BLaER1 (cell line): ENCODE measurements around the gene NADSYN1.
"Not testable (repeated sequence)": the region's sequence is repeated elsewhere in the genome, so short reads cannot be mapped to it uniquely, and the experiment has no call there.

Source experiments
- H3K27ac ChIP-seq: shearing (Covaris generic); formaldehyde crosslinking; 2 replicates; pipeline ENCODE4 v1.8.1; 2022
- H3K27me3 ChIP-seq: shearing (Covaris generic); formaldehyde crosslinking; 2 replicates; pipeline ENCODE4 v1.8.1; 2022
- H3K36me3 ChIP-seq: shearing (Covaris generic); formaldehyde crosslinking; 2 replicates; pipeline ENCODE4 v1.8.1; 2022
- H3K4me1 ChIP-seq: shearing (Covaris generic); formaldehyde crosslinking; 2 replicates; pipeline ENCODE4 v1.8.1; 2022
- H3K4me2 ChIP-seq: shearing (Covaris generic); formaldehyde crosslinking; 2 replicates; pipeline ENCODE4 v1.8.1; 2022
- H3K4me3 ChIP-seq: shearing (Covaris generic); formaldehyde crosslinking; 2 replicates; pipeline ENCODE4 v1.8.1; 2022
- H3K9ac ChIP-seq: shearing (Covaris generic); formaldehyde crosslinking; 2 replicates; pipeline ENCODE4 v1.8.1; 2022
- H3K9me3 ChIP-seq: shearing (Covaris generic); formaldehyde crosslinking; 2 replicates; pipeline ENCODE4 v1.8.1; 2022
- H4K20me1 ChIP-seq: shearing (Covaris generic); formaldehyde crosslinking; 2 replicates; pipeline ENCODE4 v1.8.1; 2022
- Cebpa-rat ChIP-seq: shearing (Covaris generic); IDR thresholded peaks from 2 replicates; pipeline ENCODE4 v1.8.1; 2022

The NADSYN1 gene

GRCh38 chr11:71532036-71532610 lies 79.1 kb downstream of the NADSYN1 start:
- Histone ChIP-seq H3K9ac (no peak overlapping the region), H3K4me3 (no peak overlapping the region)
- TF ChIP-seq Cebpa-rat, result no peak

GRCh38 chr11:71534711-71535608 lies 82.0 kb downstream of the NADSYN1 start:
- not testable (repeated sequence) for H3K27me3 ChIP-seq, H3K36me3 ChIP-seq, H4K20me1 ChIP-seq, H3K9ac ChIP-seq, H3K27ac ChIP-seq, H3K9me3 ChIP-seq, H3K4me2 ChIP-seq, H3K4me3 ChIP-seq
- H3K4me1 ChIP-seq, result peaks cover 31% of the 10 kb centered on the region

More at GRCh38 chr11:71532036-71532610, 79.1 kb downstream of the NADSYN1 start:
- H3K4me2 ChIP-seq, result no peak overlapping the region
- H3K27ac ChIP-seq, result no peak overlapping the region
- H4K20me1 ChIP-seq, result no peaks in the 10 kb centered on the region
- no peaks in the 10 kb centered on the region for H3K9me3 ChIP-seq
- no peaks in the 10 kb centered on the region for H3K36me3 ChIP-seq
- H3K4me1 ChIP-seq, result peaks cover 45% of the 10 kb centered on the region
- no peaks in the 10 kb centered on the region for H3K27me3 ChIP-seq

GRCh38 chr11:71535825-71536224 lies 82.8 kb downstream of the NADSYN1 start:
- Histone ChIP-seq H3K9me3 (peaks cover 13% of the 10 kb centered on the region), H3K4me3 (no peak overlapping the region), H3K4me2 (no peak overlapping the region), H3K4me1 (peaks cover 23% of the 10 kb centered on the region), H3K36me3 (no peaks in the 10 kb centered on the region), H3K9ac (no peak overlapping the region), H3K27ac (no peak overlapping the region), H4K20me1 (no peaks in the 10 kb centered on the region), H3K27me3 (no peaks in the 10 kb centered on the region)
- no peak for TF ChIP-seq Cebpa-rat

GRCh38 chr11:71537537-71537936 lies 84.5 kb downstream of the NADSYN1 start:
- no peaks in the 10 kb centered on the region for H3K36me3 ChIP-seq
- no peaks in the 10 kb centered on the region for H4K20me1 ChIP-seq
- no peak overlapping the region for H3K27ac ChIP-seq
- peak overlapping the region; percentile 50 for H3K4me2 ChIP-seq
- peaks cover 25% of the 10 kb centered on the region for H3K9me3 ChIP-seq
- peaks cover 28% of the 10 kb centered on the region for H3K4me1 ChIP-seq
- H3K27me3 ChIP-seq, result no peaks in the 10 kb centered on the region
- no peak overlapping the region for H3K4me3 ChIP-seq
- H3K9ac ChIP-seq, result no peak overlapping the region
- no peak for TF ChIP-seq Cebpa-rat

- H3K27me3 ChIP-seq, H4K20me1 ChIP-seq, H3K4me3 ChIP-seq, H3K27ac ChIP-seq, H3K9ac ChIP-seq, H3K36me3 ChIP-seq: not testable (repeated sequence)
- Histone ChIP-seq H3K4me1 (peaks cover 34% of the 10 kb centered on the region), H3K4me2 (peak within 1 kb of the TSS; percentile 50), H3K9me3 (peaks cover 25% of the 10 kb centered on the region)
Observed at GRCh38 chr11:71537977-71538665, 85.1 kb downstream of the NADSYN1 start, which contains the start of gene KRTAP5-8. TSS of gene KRTAP5-8 (plus strand) at chr11:71538025. CDS start at chr11:71538056, 31 bp downstream.

GRCh38 chr11:71538666-71538990 lies 85.6 kb downstream of the NADSYN1 start:
- no peak overlapping the region for H3K27ac ChIP-seq
- no peaks in the 10 kb centered on the region for H4K20me1 ChIP-seq
- H3K9ac ChIP-seq, result no peak overlapping the region
- peaks cover 25% of the 10 kb centered on the region for H3K9me3 ChIP-seq
- H3K4me2 ChIP-seq, result peak overlapping the region; percentile 50
- peaks cover 39% of the 10 kb centered on the region for H3K4me1 ChIP-seq
- H3K4me3 ChIP-seq, result no peak overlapping the region
- no peak for TF ChIP-seq Cebpa-rat
- no peaks in the 10 kb centered on the region for H3K27me3 ChIP-seq
- H3K36me3 ChIP-seq, result no peaks in the 10 kb centered on the region

- TF ChIP-seq Cebpa-rat, result no peak
- Histone ChIP-seq H3K9me3 (peaks cover 25% of the 10 kb centered on the region), H3K4me3 (no peak overlapping the region), H3K36me3 (no peaks in the 10 kb centered on the region), H3K27ac (no peak overlapping the region), H3K9ac (no peak overlapping the region), H3K4me1 (peaks cover 43% of the 10 kb centered on the region), H3K4me2 (peak overlapping the region; percentile 50; the same call in 1 of the 2 replicates), H3K27me3 (no peaks in the 10 kb centered on the region), H4K20me1 (no peaks in the 10 kb centered on the region)
Observed at GRCh38 chr11:71539017-71539416, 86.0 kb downstream of the NADSYN1 start.

- not testable (repeated sequence) for H3K27ac ChIP-seq, H3K4me2 ChIP-seq, H3K36me3 ChIP-seq, H3K27me3 ChIP-seq, H3K9ac ChIP-seq, H3K4me3 ChIP-seq, H4K20me1 ChIP-seq
- peaks cover 52% of the 10 kb centered on the region for H3K4me1 ChIP-seq
- H3K9me3 ChIP-seq, result peaks cover 25% of the 10 kb centered on the region
Observed at GRCh38 chr11:71539971-71540370, 87.0 kb downstream of the NADSYN1 start.

GRCh38 chr11:71540521-71541304 lies 87.7 kb downstream of the NADSYN1 start:
- peaks cover 59% of the 10 kb centered on the region for H3K4me1 ChIP-seq
- H3K36me3 ChIP-seq, H3K27me3 ChIP-seq, H3K4me3 ChIP-seq, H3K27ac ChIP-seq, H4K20me1 ChIP-seq, H3K9ac ChIP-seq, H3K4me2 ChIP-seq: not testable (repeated sequence)
- H3K9me3 ChIP-seq, result peaks cover 29% of the 10 kb centered on the region
